ENCODE measurements around the gene BIN1. TPM values are rescaled to one million over a fixed set of nuclear protein-coding genes. Genes with fewer than 3 reads are reported as not detected.

The BIN1 gene
- total RNA-seq, 4 donors from 2014 or later, result 36.1 to 101 (median 53.9) TPM

DNA sequence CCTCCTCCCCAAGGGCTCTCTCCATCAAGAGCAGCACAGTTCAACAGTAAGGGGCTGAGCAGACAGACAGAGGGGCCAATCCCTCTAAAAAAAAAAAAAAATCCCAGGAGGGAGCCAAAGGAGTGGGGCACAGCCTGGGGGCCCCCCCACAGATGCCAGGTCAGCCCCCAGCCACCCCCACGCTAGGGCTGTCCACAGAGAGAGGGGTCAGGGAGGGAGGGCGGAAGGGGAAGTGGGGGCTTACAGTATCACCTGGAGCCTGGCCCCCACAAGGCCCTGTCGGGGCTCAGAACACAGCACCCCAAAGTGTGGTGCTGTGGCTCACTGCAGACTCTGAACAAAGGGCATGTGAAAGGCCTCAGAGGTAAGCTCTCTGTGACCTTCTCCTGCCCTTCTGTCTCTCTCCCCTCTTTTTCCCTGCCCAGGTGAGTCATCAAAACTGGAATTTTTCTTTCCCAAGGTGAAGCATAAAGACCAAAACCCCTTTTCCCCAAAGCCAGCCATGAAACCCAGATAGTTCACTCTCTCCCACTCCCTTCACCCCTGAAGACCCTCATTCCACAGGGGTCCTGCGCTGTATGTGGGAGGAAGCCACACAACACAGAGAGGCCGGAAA, 13.9 kb downstream of the BIN1 start:
- H3K27me3 ChIP-seq, result no peaks in the 10 kb centered on the region
- no peak overlapping the region for H3K4me3 ChIP-seq
- no peak for ATAC-seq
- no peaks in the 10 kb centered on the region for H3K36me3 ChIP-seq
- H3K27ac ChIP-seq, result no peak overlapping the region
- WGBS, 2 donors (ENCODE audit: low coverage in 1 of 2), result no CpG with 5 or more reads among the region's 5 CpGs
- TF ChIP-seq EP300 (IDR thresholded peaks at IDR 0.05), result no peak
- no peak for TF ChIP-seq POLR2A (IDR thresholded peaks at IDR 0.05)
- TF ChIP-seq, protein P1, sequence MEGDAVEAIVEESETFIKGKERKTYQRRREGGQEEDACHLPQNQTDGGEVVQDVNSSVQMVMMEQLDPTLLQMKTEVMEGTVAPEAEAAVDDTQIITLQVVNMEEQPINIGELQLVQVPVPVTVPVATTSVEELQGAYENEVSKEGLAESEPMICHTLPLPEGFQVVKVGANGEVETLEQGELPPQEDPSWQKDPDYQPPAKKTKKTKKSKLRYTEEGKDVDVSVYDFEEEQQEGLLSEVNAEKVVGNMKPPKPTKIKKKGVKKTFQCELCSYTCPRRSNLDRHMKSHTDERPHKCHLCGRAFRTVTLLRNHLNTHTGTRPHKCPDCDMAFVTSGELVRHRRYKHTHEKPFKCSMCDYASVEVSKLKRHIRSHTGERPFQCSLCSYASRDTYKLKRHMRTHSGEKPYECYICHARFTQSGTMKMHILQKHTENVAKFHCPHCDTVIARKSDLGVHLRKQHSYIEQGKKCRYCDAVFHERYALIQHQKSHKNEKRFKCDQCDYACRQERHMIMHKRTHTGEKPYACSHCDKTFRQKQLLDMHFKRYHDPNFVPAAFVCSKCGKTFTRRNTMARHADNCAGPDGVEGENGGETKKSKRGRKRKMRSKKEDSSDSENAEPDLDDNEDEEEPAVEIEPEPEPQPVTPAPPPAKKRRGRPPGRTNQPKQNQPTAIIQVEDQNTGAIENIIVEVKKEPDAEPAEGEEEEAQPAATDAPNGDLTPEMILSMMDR (IDR thresholded peaks at IDR 0.05), result no peak
- TF ChIP-seq POLR2AphosphoS5 (IDR thresholded peaks at IDR 0.05), result no peak
- H3K4me1 ChIP-seq, result peaks cover 0 to 82% (median 18%) of the 10 kb centered on the region in 3 donors
- H3K9me3 ChIP-seq, result no peaks in the 10 kb centered on the region

DNA sequence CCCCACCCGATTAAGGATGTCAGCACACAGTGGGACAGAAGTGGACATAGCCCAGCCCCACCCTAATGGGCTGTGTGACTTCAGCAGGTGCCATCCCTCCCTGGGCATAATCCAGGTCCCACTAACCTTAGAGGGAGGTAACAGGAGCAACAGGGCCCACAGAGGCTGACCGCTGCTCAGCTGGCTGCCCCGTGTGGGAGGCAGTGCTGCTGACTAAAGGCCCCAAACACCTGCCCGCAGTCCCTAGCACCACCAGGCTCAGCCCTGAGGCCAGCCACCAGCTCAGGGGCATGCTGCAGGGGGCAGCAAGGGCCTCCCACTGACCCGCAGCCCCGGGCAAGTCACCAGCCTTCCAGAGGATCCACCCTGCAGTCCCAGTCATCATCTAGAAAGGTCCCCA, 14.6 kb downstream of the BIN1 start:
- Histone ChIP-seq H3K4me3 (no peak overlapping the region), H3K9me3 (no peaks in the 10 kb centered on the region), H3K27ac (no peak overlapping the region), H3K36me3 (no peaks in the 10 kb centered on the region), H3K27me3 (no peaks in the 10 kb centered on the region), H3K4me1 (peaks cover 0 to 82% (median 25%) of the 10 kb centered on the region in 3 donors)
- WGBS, 2 donors (ENCODE audit: low coverage in 1 of 2), result no CpG with 5 or more reads among the region's 6 CpGs
- TF ChIP-seq EP300 (IDR thresholded peaks at IDR 0.05) (no peak), POLR2A (IDR thresholded peaks at IDR 0.05) (no peak), POLR2AphosphoS5 (IDR thresholded peaks at IDR 0.05) (no peak)
- TF ChIP-seq, protein P1 (IDR thresholded peaks at IDR 0.05), result no peak
- no peak for ATAC-seq

DNA sequence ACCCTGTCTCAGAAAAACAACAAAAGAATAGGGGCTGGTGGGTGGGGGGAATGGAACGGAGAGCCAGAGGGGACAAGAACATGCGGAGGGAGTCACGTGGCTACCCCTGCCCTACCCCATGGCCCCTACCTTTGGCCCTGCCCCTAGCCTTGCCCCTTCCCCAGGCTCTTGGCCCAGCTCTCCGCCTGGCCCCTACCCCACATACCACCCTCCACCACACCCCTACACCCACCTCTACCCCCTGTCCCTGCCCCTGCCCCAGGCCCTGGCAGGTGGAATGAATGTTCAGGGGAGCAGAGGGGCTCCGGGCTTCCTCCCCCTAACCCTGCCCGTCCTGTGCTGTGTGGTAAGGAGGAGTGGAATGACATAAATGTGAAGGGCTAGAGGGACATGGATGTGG, 15.1 kb downstream of the BIN1 start:
- no peak for ATAC-seq
- WGBS, 2 donors (ENCODE audit: low coverage in 1 of 2), result 93% methylated on average over 6 of the region's 6 CpGs; no CpG with 5 or more reads in 1 of the 2 donors
- H3K4me1 ChIP-seq, result peaks cover 0 to 82% (median 28%) of the 10 kb centered on the region in 3 donors
- H3K9me3 ChIP-seq, result no peaks in the 10 kb centered on the region
- H3K27ac ChIP-seq, result no peak overlapping the region
- H3K4me3 ChIP-seq, result no peak overlapping the region
- H3K36me3 ChIP-seq, result no peaks in the 10 kb centered on the region
- TF ChIP-seq POLR2A (IDR thresholded peaks at IDR 0.05), result no peak
- TF ChIP-seq EP300 (IDR thresholded peaks at IDR 0.05), result no peak
- TF ChIP-seq POLR2AphosphoS5 (IDR thresholded peaks at IDR 0.05), result no peak
- TF ChIP-seq, protein P1 (IDR thresholded peaks at IDR 0.05), result no peak
- H3K27me3 ChIP-seq, result no peaks in the 10 kb centered on the region

DNA sequence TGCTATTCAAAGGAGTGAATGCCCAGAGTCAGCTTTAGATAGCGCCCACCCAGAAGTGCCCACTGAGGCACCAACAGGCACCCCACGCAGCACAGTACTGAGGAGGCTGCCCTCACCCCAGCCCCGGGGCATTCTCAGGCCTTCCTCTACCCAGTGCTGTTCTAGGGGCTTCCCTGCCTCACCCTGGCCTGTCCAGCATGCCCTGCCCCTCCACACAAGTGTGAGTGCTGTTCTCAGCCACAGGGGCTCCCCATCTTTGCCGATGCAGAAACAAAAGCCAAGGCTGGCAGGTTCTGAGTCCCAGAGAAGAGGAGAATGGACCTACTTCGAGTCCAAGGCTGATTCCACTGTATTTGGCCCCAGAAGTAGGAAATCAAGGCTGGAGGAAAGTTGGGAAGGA, 15.8 kb downstream of the BIN1 start:
- no peak for ATAC-seq
- Histone ChIP-seq H3K9me3 (no peaks in the 10 kb centered on the region), H3K4me3 (no peak overlapping the region), H3K27me3 (no peaks in the 10 kb centered on the region), H3K4me1 (peaks cover 0 to 82% (median 32%) of the 10 kb centered on the region in 3 donors), H3K27ac (no peak overlapping the region), H3K36me3 (no peaks in the 10 kb centered on the region)
- 80% methylated on average over 1 of the region's 5 CpGs; no CpG with 5 or more reads in 1 of the 2 donors for WGBS, 2 donors (ENCODE audit: low coverage in 1 of 2)
- TF ChIP-seq POLR2A (IDR thresholded peaks at IDR 0.05) (no peak), POLR2AphosphoS5 (IDR thresholded peaks at IDR 0.05) (no peak), EP300 (IDR thresholded peaks at IDR 0.05) (no peak)
- TF ChIP-seq, protein P1 (IDR thresholded peaks at IDR 0.05), result no peak

All from gastroesophageal sphincter (tissue), 4 donors.